Erythroblast (primary cell): Measurements from ENCODE around the gene TOM1L2.

Experiments used
- GATA1 ChIP-seq: IDR thresholded peaks from 2 replicates; pipeline ENCODE4 v1.6.1; 2011; ENCODE audit warnings: low read depth, mild to moderate bottlenecking, control low read depth, low read length, moderate library complexity
- POLR2A ChIP-seq: IDR thresholded peaks from 2 replicates; pipeline ENCODE4 v1.6.1; 2011; ENCODE audit warnings: mild to moderate bottlenecking, low read length

DNA sequence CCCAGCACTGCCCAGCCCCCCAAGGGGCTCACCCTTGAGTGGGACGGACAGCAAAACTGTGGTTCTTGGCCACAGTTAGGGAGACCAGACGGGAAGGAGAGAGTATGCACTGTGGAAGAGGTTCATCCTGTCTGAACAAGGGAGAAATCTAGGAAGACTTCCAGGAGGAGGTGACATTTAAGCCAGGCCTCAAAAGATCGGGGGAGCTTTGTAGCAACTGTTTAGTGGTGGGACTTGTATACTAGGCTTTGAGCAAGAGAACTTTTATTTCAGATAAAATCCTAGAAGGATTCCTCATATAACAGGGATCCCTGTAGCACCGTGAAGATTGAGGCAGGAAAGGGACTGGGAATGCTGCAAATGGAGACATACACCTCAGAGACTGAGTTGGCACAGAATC, 166.2 kb downstream of the TOM1L2 start:
- no peak for TF ChIP-seq POLR2A
- no peak for TF ChIP-seq GATA1
